HG03039 (cell line): Measurements from ENCODE around the gene MRPS27.

Source experiments
- ATAC-seq: cut with Tn5 transposase; IDR thresholded peaks from one replicate; pipeline ENCODE4 v1.9.1; 2021; ENCODE audit warnings: mild to moderate bottlenecking, moderate library complexity; ENCODE audit not compliant: unreplicated experiment

Gene MRPS27

GRCh38 chr5:72292411-72292810 lies 27.6 kb downstream of the MRPS27 start:
- ATAC-seq = no peak

GRCh38 chr5:72291601-72292000 lies 28.4 kb downstream of the MRPS27 start:
- no peak for ATAC-seq

- no peak for ATAC-seq
These were observed 29.5 kb downstream of the MRPS27 start for GRCh38 chr5:72290356-72291133.

GRCh38 chr5:72288924-72289323 lies 31.1 kb downstream of the MRPS27 start:
- no peak for ATAC-seq

- no peak for ATAC-seq
These were observed 33.2 kb downstream of the MRPS27 start for GRCh38 chr5:72286798-72287197.

GRCh38 chr5:72285424-72285821 lies 34.6 kb downstream of the MRPS27 start:
- no peak for ATAC-seq

GRCh38 chr5:72284559-72285423 lies 35.2 kb downstream of the MRPS27 start:
- no peak for ATAC-seq

GRCh38 chr5:72283358-72283757 lies 36.7 kb downstream of the MRPS27 start:
- ATAC-seq = no peak

- ATAC-seq = no peak
These were observed 37.2 kb downstream of the MRPS27 start for GRCh38 chr5:72282878-72283277.

- ATAC-seq = no peak
These were observed 38.1 kb downstream of the MRPS27 start for GRCh38 chr5:72281764-72282499.

GRCh38 chr5:72281430-72281763 lies 38.6 kb downstream of the MRPS27 start:
- ATAC-seq = no peak

GRCh38 chr5:72280581-72281069 lies 39.4 kb downstream of the MRPS27 start:
- no peak for ATAC-seq

- no peak for ATAC-seq
These were observed 43.8 kb downstream of the MRPS27 start for GRCh38 chr5:72276219-72276752.

GRCh38 chr5:72273547-72273946 lies 46.5 kb downstream of the MRPS27 start:
- ATAC-seq = no peak

GRCh38 chr5:72272398-72272797 lies 47.6 kb downstream of the MRPS27 start:
- no peak for ATAC-seq

GRCh38 chr5:72271702-72272101 lies 48.3 kb downstream of the MRPS27 start:
- no peak for ATAC-seq

- no peak for ATAC-seq
These were observed 50.0 kb downstream of the MRPS27 start for GRCh38 chr5:72270037-72270436.

- ATAC-seq = no peak
These were observed 50.6 kb downstream of the MRPS27 start for GRCh38 chr5:72269411-72269780.

- ATAC-seq = no peak
These were observed 51.2 kb downstream of the MRPS27 start for GRCh38 chr5:72268753-72269410.

GRCh38 chr5:72268260-72268659 lies 51.8 kb downstream of the MRPS27 start:
- no peak for ATAC-seq

GRCh38 chr5:72267685-72268084 lies 52.4 kb downstream of the MRPS27 start:
- ATAC-seq = no peak
